Panc1 (cell line): ENCODE results near the gene OBP2A. TPM values are rescaled to one million over a fixed set of nuclear protein-coding genes. Genes with fewer than 3 reads are reported as not detected.
"Not testable (repeated sequence)": the region's sequence is repeated elsewhere in the genome, so short reads cannot be mapped to it uniquely, and the experiment has no call there.

Experiments
- ATAC-seq: fragments of 200-7000 bp; cut with Tn5 transposase; 2 replicates; pipeline ENCODE4 v1.9.1; 2020; ENCODE audit warnings: mild to moderate bottlenecking, moderate library complexity
- BruUV-seq: library from RNA; stranded (reverse); fragments of 400-500 nt; replicated peaks from 2 replicates; lab custom pipeline; 2021; lab: Mats Ljungman, UMichigan
- CTCF ChIA-PET: fragments of 300-600 bp; sonication (Branson Sonifier 250); formaldehyde crosslinking; loops from one replicate; lab custom pipeline; 2022; ENCODE audit warnings: antibody characterized with exemption; lab: Charles Lee
- POLR2A ChIA-PET: fragments of 300-600 bp; sonication (Branson Sonifier 250); formaldehyde crosslinking; loops from one replicate; lab custom pipeline; 2022; ENCODE audit warnings: antibody characterized with exemption; lab: Charles Lee
- DNase-seq: peaks from one replicate; pipeline ENCODE4 v3.0.0-alpha.2; 2010; ENCODE audit warnings: low read depth, low spot score
- H3K27ac ChIP-seq: 2 replicates; pipeline ENCODE4 v1.5.1; 2011; ENCODE audit warnings: mild to moderate bottlenecking, low read length, inconsistent platforms
- H3K27me3 ChIP-seq: fragments of 200-500 bp; sonication (Bioruptor generic); 2 replicates; pipeline ENCODE4 v1.6.0; 2014; ENCODE audit warnings: low read length, inconsistent platforms; ENCODE audit not compliant: control insufficient read depth, insufficient read depth
- H3K36me3 ChIP-seq: fragments of 200-500 bp; sonication (Bioruptor generic); 2 replicates; pipeline ENCODE4 v1.5.1; 2014; ENCODE audit warnings: inconsistent platforms, mild to moderate bottlenecking, low read length, moderate library complexity; ENCODE audit not compliant: control insufficient read depth, insufficient read depth
- H3K4me1 ChIP-seq: 2 replicates; pipeline ENCODE4 v1.5.1; 2011; ENCODE audit warnings: inconsistent platforms, mild to moderate bottlenecking, low read length, moderate library complexity; ENCODE audit not compliant: control insufficient read depth, insufficient read depth
- H3K4me3 ChIP-seq, 2 experiments: 2 replicates each; pipeline ENCODE4 v1.5.1; 2011 to 2012; ENCODE audit warnings: low read depth in 2 of 2, low read length in 2 of 2, mild to moderate bottlenecking in 2 of 2, inconsistent platforms in 1 of 2, moderate library complexity in 1 of 2
- H3K9me3 ChIP-seq: fragments of 200-500 bp; sonication (Bioruptor generic); 2 replicates; pipeline ENCODE4 v1.5.1; 2014; ENCODE audit warnings: low read depth, mild to moderate bottlenecking, inconsistent platforms, low read length, moderate library complexity; ENCODE audit not compliant: control insufficient read depth, insufficient read depth
- CTCF ChIP-seq: fragments of 450-650 bp; IDR thresholded peaks from 2 replicates; pipeline ENCODE4 v1.5.1; 2017; ENCODE audit warnings: mild to moderate bottlenecking
- POLR2AphosphoS5 ChIP-seq: IDR thresholded peaks from 2 replicates; pipeline ENCODE4 v1.6.1; 2012; ENCODE audit warnings: mild to moderate bottlenecking, low read depth, low read length, moderate library complexity
- SIN3A ChIP-seq: IDR thresholded peaks from 2 replicates; pipeline ENCODE4 v1.6.1; 2012; ENCODE audit warnings: low read depth, mild to moderate bottlenecking, low read length, moderate library complexity, borderline replicate concordance; ENCODE audit not compliant: insufficient read depth
- TCF7L2 ChIP-seq: IDR thresholded peaks from 2 replicates; pipeline ENCODE4 v1.6.1; 2011; ENCODE audit warnings: mild to moderate bottlenecking, low read depth, low read length, inconsistent platforms
- in situ Hi-C: cut with HindIII; loops from 2 replicates; pipeline ENCODE4 v1.10.0; 2016; ENCODE audit warnings: low sequenced_read_pairs, low pct_unique_long_range_greater_than_20kb
- intact Hi-C: fragments of 100-400 bp; cut with micrococcal nuclease; formaldehyde crosslinking; loops from one replicate; pipeline ENCODE4 v1.10.0; 2022; ENCODE audit not compliant: unreplicated experiment
- total RNA-seq: library from RNA; stranded (reverse); gene quantifications from one replicate; pipeline ENCODE4 v1.2.1, GENCODE V29; 2021; ENCODE audit not compliant: unreplicated experiment
- TF ChIP-seq, protein P1 (sequence below), 2 experiments: IDR thresholded peaks; 2 replicates each; pipeline ENCODE4 v1.6.1; 2011 to 2012; ENCODE audit warnings: low read depth in 2 of 2, control low read depth in 1 of 2, low read length in 1 of 2, mild to moderate bottlenecking in 1 of 2, moderate library complexity in 1 of 2; ENCODE audit not compliant: insufficient read depth in 1 of 2

The OBP2A gene
- total RNA-seq, 1 experiment from 2014 or later, result not detected

- DNase-seq (no peak), ATAC-seq (no peak)
- Histone ChIP-seq H3K4me3 (no peak overlapping the region), H3K27me3 (no peaks in the 10 kb centered on the region), H3K27ac (no peak overlapping the region), H3K36me3 (no peaks in the 10 kb centered on the region), H3K4me1 (no peaks in the 10 kb centered on the region), H3K9me3 (no peaks in the 10 kb centered on the region)
- intact Hi-C loops (no loop called here), in situ Hi-C loops (no loop called here)
- POLR2A ChIA-PET, result no interaction called here
- no TSS peak for BruUV-seq
- CTCF ChIA-PET, result no interaction called here
- TF ChIP-seq POLR2AphosphoS5, result no peak
- TF ChIP-seq, protein P1, sequence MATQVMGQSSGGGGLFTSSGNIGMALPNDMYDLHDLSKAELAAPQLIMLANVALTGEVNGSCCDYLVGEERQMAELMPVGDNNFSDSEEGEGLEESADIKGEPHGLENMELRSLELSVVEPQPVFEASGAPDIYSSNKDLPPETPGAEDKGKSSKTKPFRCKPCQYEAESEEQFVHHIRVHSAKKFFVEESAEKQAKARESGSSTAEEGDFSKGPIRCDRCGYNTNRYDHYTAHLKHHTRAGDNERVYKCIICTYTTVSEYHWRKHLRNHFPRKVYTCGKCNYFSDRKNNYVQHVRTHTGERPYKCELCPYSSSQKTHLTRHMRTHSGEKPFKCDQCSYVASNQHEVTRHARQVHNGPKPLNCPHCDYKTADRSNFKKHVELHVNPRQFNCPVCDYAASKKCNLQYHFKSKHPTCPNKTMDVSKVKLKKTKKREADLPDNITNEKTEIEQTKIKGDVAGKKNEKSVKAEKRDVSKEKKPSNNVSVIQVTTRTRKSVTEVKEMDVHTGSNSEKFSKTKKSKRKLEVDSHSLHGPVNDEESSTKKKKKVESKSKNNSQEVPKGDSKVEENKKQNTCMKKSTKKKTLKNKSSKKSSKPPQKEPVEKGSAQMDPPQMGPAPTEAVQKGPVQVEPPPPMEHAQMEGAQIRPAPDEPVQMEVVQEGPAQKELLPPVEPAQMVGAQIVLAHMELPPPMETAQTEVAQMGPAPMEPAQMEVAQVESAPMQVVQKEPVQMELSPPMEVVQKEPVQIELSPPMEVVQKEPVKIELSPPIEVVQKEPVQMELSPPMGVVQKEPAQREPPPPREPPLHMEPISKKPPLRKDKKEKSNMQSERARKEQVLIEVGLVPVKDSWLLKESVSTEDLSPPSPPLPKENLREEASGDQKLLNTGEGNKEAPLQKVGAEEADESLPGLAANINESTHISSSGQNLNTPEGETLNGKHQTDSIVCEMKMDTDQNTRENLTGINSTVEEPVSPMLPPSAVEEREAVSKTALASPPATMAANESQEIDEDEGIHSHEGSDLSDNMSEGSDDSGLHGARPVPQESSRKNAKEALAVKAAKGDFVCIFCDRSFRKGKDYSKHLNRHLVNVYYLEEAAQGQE (IDR thresholded peaks at IDR 0.05; ENCODE audit: insufficient read depth in 1 of 2, low read depth in 2 of 2, low read length in 1 of 2), result no peak
These were observed 32.5 kb upstream of the OBP2A start for GRCh38 chr9:135513351-135513846.

DNA sequence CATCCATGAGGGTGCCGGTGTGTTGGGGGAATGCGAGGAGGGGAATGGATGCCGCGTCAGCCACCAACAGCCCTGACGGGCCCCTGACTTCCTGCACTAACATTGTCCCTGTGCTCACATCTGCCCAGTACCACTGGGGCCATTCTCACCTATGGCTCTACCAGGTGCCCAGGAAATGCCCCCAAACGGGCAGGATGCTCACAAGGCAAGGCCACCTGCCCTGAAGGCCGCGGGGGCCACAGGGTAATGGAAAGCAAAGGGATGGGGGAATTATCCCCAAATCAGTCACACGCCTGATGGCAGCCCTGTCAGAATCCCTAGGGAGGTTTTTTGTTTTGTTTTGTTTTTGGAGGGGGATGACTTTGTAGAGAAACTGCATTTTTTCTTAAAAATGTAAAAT is 32.0 kb upstream of the OBP2A start:
- intact Hi-C loops, H3K27ac ChIP-seq, CTCF ChIA-PET, H3K36me3 ChIP-seq, POLR2A ChIA-PET, DNase-seq, BruUV-seq, ATAC-seq, H3K27me3 ChIP-seq, H3K4me1 ChIP-seq, in situ Hi-C loops, H3K4me3 ChIP-seq, H3K9me3 ChIP-seq: not testable (repeated sequence)

- Histone ChIP-seq H3K36me3 (no peaks in the 10 kb centered on the region), H3K4me1 (no peaks in the 10 kb centered on the region), H3K27ac (no peak overlapping the region), H3K27me3 (no peaks in the 10 kb centered on the region), H3K4me3 (no peak overlapping the region), H3K9me3 (no peaks in the 10 kb centered on the region)
- no TSS peak for BruUV-seq
- ATAC-seq, result no peak
- in situ Hi-C loops, result no loop called here
- TF ChIP-seq, protein P1 (IDR thresholded peaks at IDR 0.05; ENCODE audit: insufficient read depth in 1 of 2, low read depth in 2 of 2, low read length in 1 of 2), result no peak
- TF ChIP-seq TCF7L2 (no peak), POLR2AphosphoS5 (no peak), CTCF (no peak), SIN3A (no peak)
- DNase-seq, result no peak
- intact Hi-C loops, result no loop called here
- CTCF ChIA-PET, result no interaction called here
- POLR2A ChIA-PET, result no interaction called here
These were observed 31.4 kb upstream of the OBP2A start for GRCh38 chr9:135514342-135515082.
